MM.1S (cell line): ENCODE measurements around the gene PLEKHM1.

Experiments used
- DNase-seq: peaks from one replicate; pipeline ENCODE4 v3.0.0-alpha.2; 2015
- H2AFZ ChIP-seq: fragments of 300-600 bp; sonication (generic); 2 replicates; pipeline ENCODE4 v1.6.0; 2016; ENCODE audit warnings: antibody characterized with exemption, low read length
- H3F3A ChIP-seq: fragments of 300-600 bp; sonication (generic); 2 replicates; pipeline ENCODE4 v1.6.1; 2016; ENCODE audit warnings: mild to moderate bottlenecking, antibody characterized with exemption, low read length, moderate library complexity, mixed read lengths; ENCODE audit not compliant: insufficient read depth
- H3K27ac ChIP-seq: fragments of 300-600 bp; sonication (generic); 2 replicates; pipeline ENCODE4 v1.5.1; 2016; ENCODE audit warnings: mild to moderate bottlenecking, low read length
- H3K27me3 ChIP-seq: fragments of 300-600 bp; sonication (generic); replicated peaks from 2 replicates; pipeline ENCODE4 v1.6.0; 2016; ENCODE audit warnings: low read length; ENCODE audit not compliant: insufficient read depth
- H3K36me3 ChIP-seq: fragments of 300-600 bp; sonication (generic); replicated peaks from 2 replicates; pipeline ENCODE4 v1.6.1; 2016; ENCODE audit warnings: mild to moderate bottlenecking, low read length, mixed read lengths; ENCODE audit not compliant: insufficient read depth
- H3K4me1 ChIP-seq: fragments of 300-600 bp; sonication (generic); 2 replicates; pipeline ENCODE4 v1.6.1; 2016; ENCODE audit warnings: low read length, mixed read lengths
- H3K4me2 ChIP-seq: fragments of 300-600 bp; sonication (generic); 2 replicates; pipeline ENCODE4 v1.6.0; 2016; ENCODE audit warnings: low read depth, low read length
- H3K4me3 ChIP-seq: fragments of 300-600 bp; sonication (generic); 2 replicates; pipeline ENCODE4 v1.5.1; 2016; ENCODE audit warnings: low read length, mixed read lengths
- H3K79me2 ChIP-seq: fragments of 300-600 bp; sonication (generic); 2 replicates; pipeline ENCODE4 v1.6.1; 2016; ENCODE audit warnings: mixed run types, low read length, mixed read lengths
- H3K9ac ChIP-seq: fragments of 300-600 bp; sonication (generic); 2 replicates; pipeline ENCODE4 v1.6.1; 2016; ENCODE audit warnings: low read length, mixed read lengths
- H3K9me2 ChIP-seq: fragments of 300-600 bp; sonication (generic); replicated peaks from 2 replicates; pipeline ENCODE4 v1.6.1; 2016; ENCODE audit warnings: mild to moderate bottlenecking, low read length, mixed read lengths; ENCODE audit not compliant: insufficient read depth
- H3K9me3 ChIP-seq: fragments of 300-600 bp; sonication (generic); replicated peaks from 2 replicates; pipeline ENCODE4 v1.6.1; 2016; ENCODE audit warnings: mild to moderate bottlenecking, low read length, mixed read lengths; ENCODE audit not compliant: insufficient read depth
- H4K20me1 ChIP-seq: fragments of 300-600 bp; sonication (generic); 2 replicates; pipeline ENCODE4 v1.6.1; 2016; ENCODE audit warnings: mild to moderate bottlenecking, low read length, moderate library complexity, mixed read lengths; ENCODE audit not compliant: insufficient read depth
- CTCF ChIP-seq: fragments of 300-600 bp; sonication (generic); IDR thresholded peaks from 2 replicates; pipeline ENCODE4 v1.5.1; 2016; ENCODE audit warnings: antibody characterized with exemption, low read length, mixed read lengths
- EZH2 ChIP-seq: fragments of 300-600 bp; sonication (generic); optimal IDR thresholded peaks from 2 replicates; pipeline ENCODE3; 2017; ENCODE audit warnings: low read depth, mild to moderate bottlenecking, antibody characterized with exemption, low read length, mixed read lengths
- EZH2phosphoT487 ChIP-seq: fragments of 300-600 bp; sonication (generic); IDR thresholded peaks from 2 replicates; pipeline ENCODE4 v1.6.1; 2018; ENCODE audit warnings: antibody characterized with exemption, low read length

The PLEKHM1 gene

GRCh38 chr17:45430738-45431530, 59.6 kb downstream of the PLEKHM1 start:
- Histone ChIP-seq H2AFZ (peak overlapping the region; percentile 82), H3K9me2 (no peaks in the 10 kb centered on the region), H3K27ac (peak overlapping the region; percentile 85), H3K9me3 (no peaks in the 10 kb centered on the region), H3K36me3 (no peaks in the 10 kb centered on the region), H3K4me3 (peak overlapping the region; percentile 84), H3K9ac (peak overlapping the region; percentile 76), H3F3A (peaks cover 32% of the 10 kb centered on the region), H3K4me2 (peak overlapping the region; percentile 100), H3K4me1 (peaks cover 34% of the 10 kb centered on the region), H4K20me1 (no peaks in the 10 kb centered on the region), H3K79me2 (peaks cover 38% of the 10 kb centered on the region), H3K27me3 (no peaks in the 10 kb centered on the region)
- TF ChIP-seq CTCF, result no peak
- TF ChIP-seq EZH2phosphoT487, result no peak
- TF ChIP-seq EZH2, result no peak
- DNase-seq, result peak; percentile 76

- Histone ChIP-seq H3K79me2 (peaks cover 45% of the 10 kb centered on the region), H2AFZ (no peak overlapping the region), H3K9me3 (no peaks in the 10 kb centered on the region), H3K27ac (peak overlapping the region; percentile 85; the same call in 1 of the 2 replicates), H3K9me2 (no peaks in the 10 kb centered on the region), H3K36me3 (no peaks in the 10 kb centered on the region), H3K27me3 (no peaks in the 10 kb centered on the region), H3K4me1 (peaks cover 36% of the 10 kb centered on the region), H3K9ac (peak overlapping the region; percentile 76), H3F3A (peaks cover 32% of the 10 kb centered on the region), H3K4me3 (peak overlapping the region; percentile 84), H3K4me2 (peak overlapping the region; percentile 100), H4K20me1 (no peaks in the 10 kb centered on the region)
- TF ChIP-seq CTCF (no peak), EZH2 (no peak), EZH2phosphoT487 (no peak)
- no peak for DNase-seq
These were observed 60.3 kb downstream of the PLEKHM1 start for GRCh38 chr17:45430006-45430737.

GRCh38 chr17:45429339-45430005, 61.0 kb downstream of the PLEKHM1 start:
- Histone ChIP-seq H3K9ac (no peak overlapping the region), H3K4me3 (peak overlapping the region; percentile 24), H3K79me2 (peaks cover 52% of the 10 kb centered on the region), H4K20me1 (no peaks in the 10 kb centered on the region), H3K27ac (peak overlapping the region; percentile 63; the same call in 1 of the 2 replicates), H3F3A (peaks cover 32% of the 10 kb centered on the region), H3K9me2 (no peaks in the 10 kb centered on the region), H3K27me3 (no peaks in the 10 kb centered on the region), H2AFZ (no peak overlapping the region), H3K4me1 (peaks cover 36% of the 10 kb centered on the region), H3K36me3 (no peaks in the 10 kb centered on the region), H3K4me2 (peak overlapping the region; percentile 74), H3K9me3 (no peaks in the 10 kb centered on the region)
- DNase-seq, result no peak
- TF ChIP-seq EZH2phosphoT487 (no peak), EZH2 (no peak), CTCF (no peak)
